Measurements from ENCODE around the gene PTPRS.

PTPRS gene

DNA sequence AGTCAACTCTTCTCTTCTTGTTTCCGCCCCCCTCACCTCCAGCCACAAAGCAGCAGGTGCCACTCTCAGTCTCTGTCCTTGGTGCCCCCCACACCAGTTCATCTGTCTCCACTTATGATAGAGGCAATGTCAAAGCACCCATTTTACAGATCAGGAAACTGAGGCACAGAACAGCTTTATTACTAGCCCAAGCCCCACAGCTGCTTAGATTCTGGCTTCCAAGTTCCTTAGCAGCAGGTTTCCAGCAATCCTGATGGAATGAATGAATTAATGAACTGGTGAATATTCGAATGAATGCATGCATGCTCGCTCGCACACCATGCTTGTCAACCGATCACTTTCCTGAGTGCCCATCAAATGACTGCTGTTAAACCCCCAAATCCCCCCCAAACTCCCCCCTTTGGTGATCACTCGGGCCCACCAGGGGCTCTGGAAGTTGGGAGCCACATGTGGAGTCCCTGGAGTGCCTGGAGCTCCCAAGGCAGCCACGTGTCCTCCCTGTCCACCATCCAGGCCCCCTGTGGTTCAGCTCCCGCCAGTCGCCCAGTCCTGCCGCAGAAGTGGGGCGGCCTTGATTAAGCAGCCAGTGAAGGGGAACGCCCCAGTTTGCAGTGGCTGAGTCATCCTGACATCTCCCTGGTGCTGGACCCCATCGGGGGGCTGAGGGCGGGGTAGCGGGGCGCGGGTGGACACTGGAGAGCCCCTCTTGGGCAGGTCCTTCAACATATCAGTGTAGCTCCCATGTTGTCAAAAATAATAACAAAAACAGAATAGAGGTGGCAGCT is 6.8 kb downstream of the PTPRS start:
- no peak overlapping the region for H4K12ac ChIP-seq (ENCODE audit: low read depth, low read length)
- H3K4ac ChIP-seq (ENCODE audit: low read depth, low read length), result no peak overlapping the region
- peaks cover 9% of the 10 kb centered on the region for H3K27me3 ChIP-seq (ENCODE audit: insufficient read depth, low read length)
- no peak overlapping the region for H3K4me3 ChIP-seq (ENCODE audit: low read depth, low read length)
- no peak overlapping the region for H3K14ac ChIP-seq (ENCODE audit: low read length)
- no peaks in the 10 kb centered on the region for H3K79me2 ChIP-seq (ENCODE audit: control insufficient read depth, insufficient read depth, low read length, poor library complexity)
- H2BK120ac ChIP-seq (ENCODE audit: insufficient read depth, low read length, poor library complexity), result no peak overlapping the region
- H2AK5ac ChIP-seq (ENCODE audit: low read length), result no peak overlapping the region
- no peak overlapping the region for H3K27ac ChIP-seq (ENCODE audit: low read depth, low read length)
- no peak overlapping the region for H3K18ac ChIP-seq (ENCODE audit: low read length)
- no peaks in the 10 kb centered on the region for H3K79me1 ChIP-seq (ENCODE audit: low read length)
- WGBS (ENCODE audit: extremely low coverage, insufficient coverage, insufficient read length), result no CpG with 5 or more reads among the region's 17 CpGs
- no peak overlapping the region for H2BK12ac ChIP-seq (ENCODE audit: low read length)
- no peaks in the 10 kb centered on the region for H3K4me1 ChIP-seq (ENCODE audit: control insufficient read depth in 1 of 2, insufficient read depth in 2 of 2, low read length in 2 of 2)
- no peak for DNase-seq
- no peak overlapping the region for H3K23ac ChIP-seq (ENCODE audit: low read length)
- no peak overlapping the region for H2AFZ ChIP-seq (ENCODE audit: insufficient read depth, low read length, poor library complexity)
- no peak overlapping the region for H3K4me2 ChIP-seq (ENCODE audit: low read length)
- no peak overlapping the region for H4K8ac ChIP-seq (ENCODE audit: low read depth, low read length)
- no peak overlapping the region for H4K91ac ChIP-seq (ENCODE audit: low read depth, low read length)
- no peaks in the 10 kb centered on the region for H3K9me3 ChIP-seq (ENCODE audit: insufficient read depth, low read depth, low read length)
- H3K9ac ChIP-seq (ENCODE audit: low read length), result no peak overlapping the region
- no peak overlapping the region for H2BK5ac ChIP-seq (ENCODE audit: low read depth, low read length, poor library complexity)
- H3K36me3 ChIP-seq (ENCODE audit: control insufficient read depth in 1 of 2, insufficient read depth in 2 of 2, low read length in 2 of 2), result no peaks in the 10 kb centered on the region

DNA sequence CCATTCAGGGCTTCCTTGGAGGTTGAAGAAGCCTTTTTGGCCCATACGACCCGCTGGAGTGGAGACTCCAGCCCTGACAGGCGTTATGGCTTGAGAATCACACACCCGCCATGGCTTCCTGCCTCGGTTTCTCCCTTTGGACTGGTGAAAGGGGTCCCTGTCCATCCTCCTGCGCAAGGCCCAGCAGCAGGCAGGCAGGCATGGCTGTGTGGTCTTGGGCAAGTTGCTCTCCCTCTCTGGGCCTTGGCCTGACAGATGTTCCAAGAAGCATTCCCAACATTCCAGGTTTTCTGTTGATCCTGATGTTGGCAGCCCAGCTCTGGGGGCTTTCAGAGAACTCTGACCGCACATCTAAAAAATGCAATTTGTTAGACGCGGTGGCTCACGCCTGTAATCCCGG is 8.1 kb downstream of the PTPRS start:
- no peak overlapping the region for H3K18ac ChIP-seq (ENCODE audit: low read length)
- H3K9me3 ChIP-seq (ENCODE audit: insufficient read depth, low read depth, low read length), result no peaks in the 10 kb centered on the region
- no peak overlapping the region for H2BK12ac ChIP-seq (ENCODE audit: low read length)
- H3K4ac ChIP-seq (ENCODE audit: low read depth, low read length), result no peak overlapping the region
- no peak overlapping the region for H3K14ac ChIP-seq (ENCODE audit: low read length)
- no peak overlapping the region for H4K12ac ChIP-seq (ENCODE audit: low read depth, low read length)
- H3K4me3 ChIP-seq (ENCODE audit: low read depth, low read length), result no peak overlapping the region
- H3K9ac ChIP-seq (ENCODE audit: low read length), result no peak overlapping the region
- H3K27ac ChIP-seq (ENCODE audit: low read depth, low read length), result no peak overlapping the region
- no peaks in the 10 kb centered on the region for H3K36me3 ChIP-seq (ENCODE audit: control insufficient read depth in 1 of 2, insufficient read depth in 2 of 2, low read length in 2 of 2)
- H3K79me1 ChIP-seq (ENCODE audit: low read length), result no peaks in the 10 kb centered on the region
- no peak overlapping the region for H2AFZ ChIP-seq (ENCODE audit: insufficient read depth, low read length, poor library complexity)
- H3K27me3 ChIP-seq (ENCODE audit: insufficient read depth, low read length), result no peaks in the 10 kb centered on the region
- H2AK5ac ChIP-seq (ENCODE audit: low read length), result no peak overlapping the region
- no peak overlapping the region for H2BK120ac ChIP-seq (ENCODE audit: insufficient read depth, low read length, poor library complexity)
- H3K23ac ChIP-seq (ENCODE audit: low read length), result no peak overlapping the region
- no peak overlapping the region for H4K8ac ChIP-seq (ENCODE audit: low read depth, low read length)
- no peaks in the 10 kb centered on the region for H3K4me1 ChIP-seq (ENCODE audit: control insufficient read depth in 1 of 2, insufficient read depth in 2 of 2, low read length in 2 of 2)
- no peak overlapping the region for H2BK5ac ChIP-seq (ENCODE audit: low read depth, low read length, poor library complexity)
- H3K79me2 ChIP-seq (ENCODE audit: control insufficient read depth, insufficient read depth, low read length, poor library complexity), result no peaks in the 10 kb centered on the region
- peak in 1 of 2 donors; percentile 47 for DNase-seq
- no CpG with 5 or more reads among the region's 11 CpGs for WGBS (ENCODE audit: extremely low coverage, insufficient coverage, insufficient read length)
- H4K91ac ChIP-seq (ENCODE audit: low read depth, low read length), result no peak overlapping the region
- H3K4me2 ChIP-seq (ENCODE audit: low read length), result no peak overlapping the region

DNA sequence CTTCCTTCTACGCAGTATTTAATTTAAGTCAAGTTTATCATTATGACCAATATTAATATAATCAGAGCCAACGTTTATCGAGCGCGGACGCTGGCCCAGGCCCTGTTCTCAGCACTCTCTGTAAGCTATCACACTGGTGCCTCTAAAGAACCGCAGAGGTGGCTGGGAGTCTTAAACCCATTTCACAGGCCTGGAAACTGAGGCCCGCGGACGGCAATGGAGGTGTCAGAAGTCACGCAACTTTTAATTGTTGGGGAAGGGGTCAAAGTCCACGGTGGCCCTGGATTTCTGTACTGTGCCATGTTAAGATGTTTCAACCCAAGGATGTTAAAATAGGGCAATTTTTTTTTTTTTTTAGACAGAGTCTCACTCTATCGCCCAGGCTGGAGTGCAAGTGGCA is 8.8 kb downstream of the PTPRS start:
- no peak overlapping the region for H3K18ac ChIP-seq (ENCODE audit: low read length)
- H3K4me3 ChIP-seq (ENCODE audit: low read depth, low read length), result no peak overlapping the region
- H2AK5ac ChIP-seq (ENCODE audit: low read length), result no peak overlapping the region
- no peak overlapping the region for H4K12ac ChIP-seq (ENCODE audit: low read depth, low read length)
- H2BK120ac ChIP-seq (ENCODE audit: insufficient read depth, low read length, poor library complexity), result no peak overlapping the region
- no peak overlapping the region for H3K27ac ChIP-seq (ENCODE audit: low read depth, low read length)
- WGBS (ENCODE audit: extremely low coverage, insufficient coverage, insufficient read length), result no CpG with 5 or more reads among the region's 13 CpGs
- DNase-seq, result no peak
- H2AFZ ChIP-seq (ENCODE audit: insufficient read depth, low read length, poor library complexity), result no peak overlapping the region
- H2BK12ac ChIP-seq (ENCODE audit: low read length), result no peak overlapping the region
- no peaks in the 10 kb centered on the region for H3K79me1 ChIP-seq (ENCODE audit: low read length)
- no peak overlapping the region for H3K4ac ChIP-seq (ENCODE audit: low read depth, low read length)
- H3K23ac ChIP-seq (ENCODE audit: low read length), result no peak overlapping the region
- no peak overlapping the region for H3K4me2 ChIP-seq (ENCODE audit: low read length)
- H3K9me3 ChIP-seq (ENCODE audit: insufficient read depth, low read depth, low read length), result no peaks in the 10 kb centered on the region
- no peak overlapping the region for H2BK5ac ChIP-seq (ENCODE audit: low read depth, low read length, poor library complexity)
- no peaks in the 10 kb centered on the region for H3K27me3 ChIP-seq (ENCODE audit: insufficient read depth, low read length)
- no peak overlapping the region for H3K14ac ChIP-seq (ENCODE audit: low read length)
- no peaks in the 10 kb centered on the region for H3K79me2 ChIP-seq (ENCODE audit: control insufficient read depth, insufficient read depth, low read length, poor library complexity)
- H4K91ac ChIP-seq (ENCODE audit: low read depth, low read length), result no peak overlapping the region
- no peaks in the 10 kb centered on the region for H3K36me3 ChIP-seq (ENCODE audit: control insufficient read depth in 1 of 2, insufficient read depth in 2 of 2, low read length in 2 of 2)
- H4K8ac ChIP-seq (ENCODE audit: low read depth, low read length), result no peak overlapping the region
- H3K4me1 ChIP-seq (ENCODE audit: control insufficient read depth in 1 of 2, insufficient read depth in 2 of 2, low read length in 2 of 2), result no peaks in the 10 kb centered on the region
- no peak overlapping the region for H3K9ac ChIP-seq (ENCODE audit: low read length)

DNA sequence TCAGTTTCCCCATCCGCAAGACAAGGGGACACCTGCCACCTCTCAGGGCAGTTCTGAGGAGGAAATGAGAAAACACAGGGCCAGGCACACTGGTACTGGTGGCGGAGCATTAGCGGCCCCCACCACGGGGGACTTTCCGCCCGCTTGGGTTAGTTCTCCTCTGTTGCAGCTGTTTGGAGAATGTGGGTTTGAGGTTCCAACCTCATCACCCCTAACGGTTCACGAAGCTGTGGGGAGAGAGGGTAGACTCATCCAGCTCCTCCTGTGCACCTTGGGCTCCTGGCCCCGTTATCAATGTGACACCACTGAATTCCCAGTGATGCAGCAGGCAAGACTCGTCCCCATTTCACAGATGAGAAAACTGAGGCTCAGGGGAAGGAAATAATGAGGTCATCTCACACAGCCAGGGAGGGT is 10.3 kb downstream of the PTPRS start:
- Histone ChIP-seq H4K91ac (ENCODE audit: low read depth, low read length) (no peak overlapping the region), H3K4me3 (ENCODE audit: low read depth, low read length) (no peak overlapping the region), H3K79me2 (ENCODE audit: control insufficient read depth, insufficient read depth, low read length, poor library complexity) (no peaks in the 10 kb centered on the region), H2AK5ac (ENCODE audit: low read length) (no peak overlapping the region), H3K36me3 (ENCODE audit: control insufficient read depth in 1 of 2, insufficient read depth in 2 of 2, low read length in 2 of 2) (no peaks in the 10 kb centered on the region), H3K4me1 (ENCODE audit: control insufficient read depth in 1 of 2, insufficient read depth in 2 of 2, low read length in 2 of 2) (no peaks in the 10 kb centered on the region), H3K4me2 (ENCODE audit: low read length) (no peak overlapping the region), H3K9me3 (ENCODE audit: insufficient read depth, low read depth, low read length) (no peaks in the 10 kb centered on the region), H3K23ac (ENCODE audit: low read length) (no peak overlapping the region), H3K14ac (ENCODE audit: low read length) (no peak overlapping the region), H2BK12ac (ENCODE audit: low read length) (no peak overlapping the region), H2BK120ac (ENCODE audit: insufficient read depth, low read length, poor library complexity) (no peak overlapping the region), H3K27me3 (ENCODE audit: insufficient read depth, low read length) (no peaks in the 10 kb centered on the region), H3K18ac (ENCODE audit: low read length) (no peak overlapping the region), H3K79me1 (ENCODE audit: low read length) (no peaks in the 10 kb centered on the region), H4K12ac (ENCODE audit: low read depth, low read length) (no peak overlapping the region), H4K8ac (ENCODE audit: low read depth, low read length) (no peak overlapping the region), H3K9ac (ENCODE audit: low read length) (no peak overlapping the region), H3K27ac (ENCODE audit: low read depth, low read length) (no peak overlapping the region), H2AFZ (ENCODE audit: insufficient read depth, low read length, poor library complexity) (no peak overlapping the region), H3K4ac (ENCODE audit: low read depth, low read length) (no peak overlapping the region), H2BK5ac (ENCODE audit: low read depth, low read length, poor library complexity) (no peak overlapping the region)
- WGBS (ENCODE audit: extremely low coverage, insufficient coverage, insufficient read length), result no CpG with 5 or more reads among the region's 10 CpGs
- no peak for DNase-seq

Measured in trophoblast cell (in vitro differentiated cells and primary cell).